Spleen (tissue), 11 donors: ENCODE data around the gene SLC29A1. TPM values are rescaled to one million over a fixed set of nuclear protein-coding genes. Genes with fewer than 3 reads are reported as not detected.

Experiments used
- DNase-seq: peaks from one replicate; pipeline ENCODE4 v3.0.0-alpha.2; 2020
- H3K27ac ChIP-seq, 8 donors: fragments of 200-600 bp; sonication (generic) in 7 of 8; 1 replicate in 4 of 8; 2 replicates in 4 of 8; pipeline versions ENCODE4 v1.5.0 to v1.8.0; 2016 to 2021; ENCODE audit warnings: inconsistent platforms in 4 of 8, mild to moderate bottlenecking in 4 of 8, moderate library complexity in 1 of 8
- H3K27me3 ChIP-seq, 7 donors: fragments of 200-600 bp; sonication (generic) in 6 of 7; replicated peaks in 1 of 7; 1 replicate in 4 of 7; 2 replicates in 3 of 7; pipeline versions ENCODE4 v1.5.0 to v1.8.0; 2016 to 2021; ENCODE audit warnings: inconsistent platforms in 3 of 7, mild to moderate bottlenecking in 1 of 7
- H3K36me3 ChIP-seq, 6 donors: fragments of 200-600 bp; sonication (generic) in 5 of 6; 1 replicate in 4 of 6; 2 replicates in 2 of 6; pipeline versions ENCODE4 v1.5.0 to v1.8.0; 2016 to 2021; ENCODE audit warnings: inconsistent platforms in 2 of 6
- H3K4me1 ChIP-seq, 6 donors: fragments of 200-600 bp; sonication (generic) in 5 of 6; 1 replicate in 3 of 6; 2 replicates in 3 of 6; pipeline versions ENCODE4 v1.5.0 to v1.8.0; 2016 to 2021; ENCODE audit warnings: inconsistent platforms in 3 of 6
- H3K4me3 ChIP-seq, 8 donors: fragments of 200-600 bp; sonication (generic) in 7 of 8; 1 replicate in 4 of 8; 2 replicates in 4 of 8; pipeline versions ENCODE4 v1.5.0 to v1.8.0; 2016 to 2021; ENCODE audit warnings: inconsistent platforms in 4 of 8, mild to moderate bottlenecking in 4 of 8, moderate library complexity in 2 of 8
- H3K9me3 ChIP-seq, 8 donors: fragments of 200-600 bp; sonication (generic) in 7 of 8; 1 replicate in 4 of 8; 2 replicates in 4 of 8; pipeline versions ENCODE4 v1.5.0 to v1.8.0; 2016 to 2021; ENCODE audit warnings: inconsistent platforms in 4 of 8
- CTCF ChIP-seq, 11 experiments: fragments of 200-600 bp in 7 of 11; fragments of 450-650 bp in 4 of 11; sonication (generic) in 4 of 11; IDR thresholded peaks in 8 of 11; conservative IDR thresholded peaks in 3 of 11; 1 replicate in 7 of 11; 2 replicates in 4 of 11; pipeline versions ENCODE4 v1.4.0 to v1.8.0; 2016 to 2021; ENCODE audit warnings: antibody characterized with exemption in 11 of 11, inconsistent platforms in 4 of 11, mild to moderate bottlenecking in 1 of 11
- POLR2A ChIP-seq, 3 donors: fragments of 450-650 bp; IDR thresholded peaks; one replicate each; pipeline ENCODE4 v1.5.1; 2017; ENCODE audit warnings: antibody characterized with exemption in 3 of 3, mild to moderate bottlenecking in 1 of 3
- POLR2AphosphoS5 ChIP-seq, 3 donors: sonication (generic); formaldehyde crosslinking; IDR thresholded peaks; one replicate each; pipeline ENCODE4 v1.5.1; 2017; ENCODE audit warnings: antibody characterized with exemption in 3 of 3
- WGBS, 5 donors: extraction: QIAGEN DNeasy Blood & Tissue Kit in 3 of 5; methylation state at CpG; one replicate each; pipeline versions ENCODE4 v1.1.5 to v1.1.7; 2013 to 2018; 5-methylcytosine and 5-hydroxymethylcytosine counted together
- intact Hi-C: fragments of 100-400 bp; cut with DNase I; formaldehyde crosslinking; loops from one replicate; pipeline ENCODE4 v1.15.0; 2023; ENCODE audit warnings: low total_unique reads
- polyA plus RNA-seq, 3 donors: library from polyadenylated mRNA; stranded (reverse); fragments of 200-250 nt; gene quantifications; one replicate each; pipeline ENCODE4 v1.2.1, GENCODE V29; 2013
- total RNA-seq, 7 donors: library from RNA; depleted of rRNA in 3 of 7; stranded (reverse); fragments of >200 nt in 3 of 7; fragmentation: NEBNext Ultra II Directional in 4 of 7; extraction: Animal tissue kit (Norgen Biotek cat#: 25700) in 4 of 7; gene quantifications; one replicate each; pipeline versions ENCODE4 v1.1.0 to v1.2.1, GENCODE V29; 2016 to 2021
- donor health status: healthy with polysubstance abuse.
- donor health status: DM: no; HTN: no; CAD: no; lungs with moderate emphysema.
- donor health status: DM: no; HTN: no; CAD: no.
- donor health status: Bipolar disorder and iron deficiency.
- donor health status: healthy.
- donor health status: DM: no; HTN: no; CAD: no.
- donor health status: DM: yes; HTN: yes; CAD: no.

The SLC29A1 gene
- total and polyA plus RNA-seq, 10 donors: 8.5 to 49.4 (median 30.4) TPM

- H3K27me3 ChIP-seq: no peaks in the 10 kb centered on the region
- H3K36me3 ChIP-seq: peaks cover 5 to 56% (median 52%) of the 10 kb centered on the region in 6 donors
- H3K27ac ChIP-seq: peak overlapping the region in 7 of 8 donors; percentile 97 to 99 (median 98)
- H3K4me3 ChIP-seq: peak overlapping the region; percentile 59 to 99 (median 93)
- TF ChIP-seq POLR2AphosphoS5 (IDR thresholded peaks at IDR 0.05): no peak
- TF ChIP-seq POLR2A (IDR thresholded peaks at IDR 0.05): no peak
- TF ChIP-seq CTCF (IDR thresholded peaks at IDR 0.05 in 8 of 11, conservative IDR thresholded peaks at IDR 0.05 in 3 of 11): no peak
- no peaks in the 10 kb centered on the region for H3K9me3 ChIP-seq
- peaks cover 21 to 73% (median 51%) of the 10 kb centered on the region in 6 donors for H3K4me1 ChIP-seq
- intact Hi-C loops: no loop called here
- 20 to 43% (median 30%) methylated on average over 1 of the region's 1 CpG for whole genome bisulfite sequencing, 5 donors
- DNase-seq: no peak
These were observed 25.2 kb downstream of the SLC29A1 start for GRCh38 chr6:44248579-44248978.

GRCh38 chr6:44249082-44249748 lies 25.8 kb downstream of the SLC29A1 start:
- Histone ChIP-seq H3K4me3 (peak overlapping the region in 3 of 8 donors; percentile 73 to 99 (median 99)), H3K27ac (peak overlapping the region in 4 of 8 donors; percentile 98 to 99 (median 99)), H3K4me1 (peaks cover 21 to 79% (median 57%) of the 10 kb centered on the region in 6 donors), H3K36me3 (peaks cover 7 to 62% (median 59%) of the 10 kb centered on the region in 6 donors), H3K9me3 (no peaks in the 10 kb centered on the region), H3K27me3 (no peaks in the 10 kb centered on the region)
- no peak for TF ChIP-seq CTCF (IDR thresholded peaks at IDR 0.05 in 8 of 11, conservative IDR thresholded peaks at IDR 0.05 in 3 of 11)
- TF ChIP-seq POLR2A (IDR thresholded peaks at IDR 0.05): no peak
- intact Hi-C loops: no loop called here
- 74 to 84% (median 83%) methylated on average over 9 of the region's 9 CpGs for WGBS, 5 donors
- peak; percentile 70 for DNase-seq

GRCh38 chr6:44250067-44250717 lies 26.8 kb downstream of the SLC29A1 start:
- TF ChIP-seq CTCF (IDR thresholded peaks at IDR 0.05 in 8 of 11, conservative IDR thresholded peaks at IDR 0.05 in 3 of 11): no peak
- TF ChIP-seq POLR2A (IDR thresholded peaks at IDR 0.05): no peak
- no peak for TF ChIP-seq POLR2AphosphoS5 (IDR thresholded peaks at IDR 0.05)
- Histone ChIP-seq H3K27ac (peak overlapping the region in 1 of 8 donors; percentile 13), H3K4me3 (no peak overlapping the region), H3K27me3 (no peaks in the 10 kb centered on the region), H3K4me1 (peaks cover 21 to 88% (median 66%) of the 10 kb centered on the region in 6 donors), H3K9me3 (no peaks in the 10 kb centered on the region), H3K36me3 (peaks cover 10 to 72% (median 68%) of the 10 kb centered on the region in 6 donors)
- 60 to 70% (median 64%) methylated on average over 6 of the region's 6 CpGs for WGBS, 5 donors
- intact Hi-C loops: no loop called here
- DNase-seq: no peak

GRCh38 chr6:44250718-44251123 lies 27.3 kb downstream of the SLC29A1 start:
- Histone ChIP-seq H3K36me3 (peaks cover 10 to 77% (median 72%) of the 10 kb centered on the region in 6 donors), H3K4me1 (peaks cover 20 to 88% (median 67%) of the 10 kb centered on the region in 6 donors), H3K9me3 (no peaks in the 10 kb centered on the region), H3K4me3 (no peak overlapping the region), H3K27me3 (no peaks in the 10 kb centered on the region), H3K27ac (peak overlapping the region in 1 of 8 donors; percentile 13)
- 65 to 88% (median 78%) methylated on average over 3 of the region's 3 CpGs for WGBS, 5 donors
- intact Hi-C loops: no loop called here
- no peak for DNase-seq
- no peak for TF ChIP-seq CTCF (IDR thresholded peaks at IDR 0.05 in 8 of 11, conservative IDR thresholded peaks at IDR 0.05 in 3 of 11)
- TF ChIP-seq POLR2A (IDR thresholded peaks at IDR 0.05): no peak
- TF ChIP-seq POLR2AphosphoS5 (IDR thresholded peaks at IDR 0.05): no peak
